Stimulated activated naive CD8-positive, alpha-beta T cell treated with anti-CD3 and anti-CD28 coated beads, Interleukin-15, Interleukin-2, amounts not matched to agents 100 ng/mL and 50 ng/mL, for 24 hours (primary cell): ENCODE measurements around the gene CADM2.

Source experiments
- H3K27ac Mint-ChIP-seq: one replicate; pipeline ENCODE4 v1.8.0; 2021; ENCODE audit warnings: mild to moderate bottlenecking, mixed read lengths
- H3K27me3 Mint-ChIP-seq: one replicate; pipeline ENCODE4 v1.8.0; 2021; ENCODE audit warnings: mixed read lengths
- H3K36me3 Mint-ChIP-seq: one replicate; pipeline ENCODE4 v1.8.0; 2021; ENCODE audit warnings: low read depth, mixed read lengths
- H3K4me1 Mint-ChIP-seq: one replicate; pipeline ENCODE4 v1.8.0; 2021; ENCODE audit warnings: low read depth, mixed read lengths
- H3K4me3 Mint-ChIP-seq: one replicate; pipeline ENCODE4 v1.8.0; 2021; ENCODE audit warnings: mild to moderate bottlenecking, mixed read lengths
- H3K9me3 Mint-ChIP-seq: one replicate; pipeline ENCODE4 v1.8.0; 2021; ENCODE audit warnings: mixed read lengths

Gene CADM2

GRCh38 chr3:85255949-85256348 is 297.2 kb downstream of the CADM2 start:
- H3K4me1 Mint-ChIP-seq, result no peaks in the 10 kb centered on the region
- H3K27me3 Mint-ChIP-seq, result no peaks in the 10 kb centered on the region
- H3K4me3 Mint-ChIP-seq, result no peak overlapping the region
- no peaks in the 10 kb centered on the region for H3K36me3 Mint-ChIP-seq
- no peak overlapping the region for H3K27ac Mint-ChIP-seq
- H3K9me3 Mint-ChIP-seq, result peaks cover 3% of the 10 kb centered on the region

- no peak overlapping the region for H3K27ac Mint-ChIP-seq
- no peaks in the 10 kb centered on the region for H3K36me3 Mint-ChIP-seq
- peaks cover 8% of the 10 kb centered on the region for H3K9me3 Mint-ChIP-seq
- H3K27me3 Mint-ChIP-seq, result no peaks in the 10 kb centered on the region
- no peaks in the 10 kb centered on the region for H3K4me1 Mint-ChIP-seq
- no peak overlapping the region for H3K4me3 Mint-ChIP-seq
Measured at GRCh38 chr3:85258326-85258725, 299.5 kb downstream of the CADM2 start.

GRCh38 chr3:85258819-85259218 is 300.0 kb downstream of the CADM2 start:
- H3K4me1 Mint-ChIP-seq, result no peaks in the 10 kb centered on the region
- H3K36me3 Mint-ChIP-seq, result no peaks in the 10 kb centered on the region
- peaks cover 8% of the 10 kb centered on the region for H3K9me3 Mint-ChIP-seq
- H3K27me3 Mint-ChIP-seq, result no peaks in the 10 kb centered on the region
- H3K4me3 Mint-ChIP-seq, result no peak overlapping the region
- H3K27ac Mint-ChIP-seq, result no peak overlapping the region

GRCh38 chr3:85259748-85260147 is 301.0 kb downstream of the CADM2 start:
- H3K27ac Mint-ChIP-seq, result no peak overlapping the region
- H3K36me3 Mint-ChIP-seq, result no peaks in the 10 kb centered on the region
- no peak overlapping the region for H3K4me3 Mint-ChIP-seq
- no peaks in the 10 kb centered on the region for H3K4me1 Mint-ChIP-seq
- H3K9me3 Mint-ChIP-seq, result peaks cover 8% of the 10 kb centered on the region
- H3K27me3 Mint-ChIP-seq, result no peaks in the 10 kb centered on the region

GRCh38 chr3:85264381-85264780 is 305.6 kb downstream of the CADM2 start:
- H3K4me3 Mint-ChIP-seq, result no peak overlapping the region
- no peaks in the 10 kb centered on the region for H3K27me3 Mint-ChIP-seq
- H3K36me3 Mint-ChIP-seq, result no peaks in the 10 kb centered on the region
- no peak overlapping the region for H3K27ac Mint-ChIP-seq
- peaks cover 4% of the 10 kb centered on the region for H3K9me3 Mint-ChIP-seq
- H3K4me1 Mint-ChIP-seq, result no peaks in the 10 kb centered on the region

- H3K4me1 Mint-ChIP-seq, result no peaks in the 10 kb centered on the region
- H3K9me3 Mint-ChIP-seq, result no peaks in the 10 kb centered on the region
- no peak overlapping the region for H3K4me3 Mint-ChIP-seq
- H3K27me3 Mint-ChIP-seq, result no peaks in the 10 kb centered on the region
- H3K27ac Mint-ChIP-seq, result no peak overlapping the region
- no peaks in the 10 kb centered on the region for H3K36me3 Mint-ChIP-seq
Measured at GRCh38 chr3:85270488-85270887, 311.7 kb downstream of the CADM2 start.

- no peaks in the 10 kb centered on the region for H3K9me3 Mint-ChIP-seq
- H3K27me3 Mint-ChIP-seq, result no peaks in the 10 kb centered on the region
- H3K4me1 Mint-ChIP-seq, result no peaks in the 10 kb centered on the region
- H3K36me3 Mint-ChIP-seq, result no peaks in the 10 kb centered on the region
- H3K4me3 Mint-ChIP-seq, result no peak overlapping the region
- H3K27ac Mint-ChIP-seq, result no peak overlapping the region
Measured at GRCh38 chr3:85271911-85272310, 313.1 kb downstream of the CADM2 start.

- no peaks in the 10 kb centered on the region for H3K4me1 Mint-ChIP-seq
- no peaks in the 10 kb centered on the region for H3K27me3 Mint-ChIP-seq
Measured at GRCh38 chr3:85288257-85288656, 329.5 kb downstream of the CADM2 start.

GRCh38 chr3:85297291-85297690 is 338.5 kb downstream of the CADM2 start:
- Mint-ChIP-seq H3K27me3 (no peaks in the 10 kb centered on the region), H3K9me3 (no peaks in the 10 kb centered on the region), H3K4me1 (no peaks in the 10 kb centered on the region), H3K36me3 (no peaks in the 10 kb centered on the region), H3K4me3 (no peak overlapping the region), H3K27ac (no peak overlapping the region)

More at GRCh38 chr3:85288257-85288656, 329.5 kb downstream of the CADM2 start:
- H3K9me3 Mint-ChIP-seq, result peaks cover 3% of the 10 kb centered on the region
- H3K27ac Mint-ChIP-seq, result no peak overlapping the region
- no peaks in the 10 kb centered on the region for H3K36me3 Mint-ChIP-seq
- H3K4me3 Mint-ChIP-seq, result no peak overlapping the region

- H3K36me3 Mint-ChIP-seq, result no peaks in the 10 kb centered on the region
- H3K4me1 Mint-ChIP-seq, result no peaks in the 10 kb centered on the region
- no peaks in the 10 kb centered on the region for H3K9me3 Mint-ChIP-seq
- H3K4me3 Mint-ChIP-seq, result no peak overlapping the region
- no peaks in the 10 kb centered on the region for H3K27me3 Mint-ChIP-seq
- no peak overlapping the region for H3K27ac Mint-ChIP-seq
Measured at GRCh38 chr3:85298032-85298431, 339.2 kb downstream of the CADM2 start.

- H3K4me1 Mint-ChIP-seq, result no peaks in the 10 kb centered on the region
- no peak overlapping the region for H3K27ac Mint-ChIP-seq
- H3K4me3 Mint-ChIP-seq, result no peak overlapping the region
- H3K9me3 Mint-ChIP-seq, result no peaks in the 10 kb centered on the region
- no peaks in the 10 kb centered on the region for H3K27me3 Mint-ChIP-seq
- H3K36me3 Mint-ChIP-seq, result no peaks in the 10 kb centered on the region
Measured at GRCh38 chr3:85303156-85303555, 344.4 kb downstream of the CADM2 start.

GRCh38 chr3:85304360-85304964 is 345.7 kb downstream of the CADM2 start:
- Mint-ChIP-seq H3K4me1 (no peaks in the 10 kb centered on the region), H3K27me3 (no peaks in the 10 kb centered on the region), H3K27ac (no peak overlapping the region), H3K4me3 (no peak overlapping the region), H3K36me3 (no peaks in the 10 kb centered on the region), H3K9me3 (no peaks in the 10 kb centered on the region)

- Mint-ChIP-seq H3K36me3 (no peaks in the 10 kb centered on the region), H3K4me3 (no peak overlapping the region), H3K27me3 (no peaks in the 10 kb centered on the region), H3K4me1 (no peaks in the 10 kb centered on the region), H3K9me3 (peaks cover 3% of the 10 kb centered on the region), H3K27ac (no peak overlapping the region)
Measured at GRCh38 chr3:85312331-85312730, 353.5 kb downstream of the CADM2 start.

GRCh38 chr3:85313380-85313779 is 354.6 kb downstream of the CADM2 start:
- H3K9me3 Mint-ChIP-seq, result peaks cover 3% of the 10 kb centered on the region
- no peak overlapping the region for H3K4me3 Mint-ChIP-seq
- H3K27ac Mint-ChIP-seq, result no peak overlapping the region
- H3K4me1 Mint-ChIP-seq, result no peaks in the 10 kb centered on the region
- H3K27me3 Mint-ChIP-seq, result no peaks in the 10 kb centered on the region
- no peaks in the 10 kb centered on the region for H3K36me3 Mint-ChIP-seq

GRCh38 chr3:85316252-85316651 is 357.5 kb downstream of the CADM2 start:
- Mint-ChIP-seq H3K27ac (no peak overlapping the region), H3K4me3 (no peak overlapping the region), H3K9me3 (peaks cover 7% of the 10 kb centered on the region), H3K27me3 (no peaks in the 10 kb centered on the region), H3K36me3 (no peaks in the 10 kb centered on the region), H3K4me1 (no peaks in the 10 kb centered on the region)

- H3K4me3 Mint-ChIP-seq, result no peak overlapping the region
- H3K36me3 Mint-ChIP-seq, result no peaks in the 10 kb centered on the region
- no peaks in the 10 kb centered on the region for H3K27me3 Mint-ChIP-seq
- peaks cover 14% of the 10 kb centered on the region for H3K9me3 Mint-ChIP-seq
- H3K4me1 Mint-ChIP-seq, result no peaks in the 10 kb centered on the region
- H3K27ac Mint-ChIP-seq, result no peak overlapping the region
Measured at GRCh38 chr3:85321892-85322291, 363.1 kb downstream of the CADM2 start.
